IPS-18a (cell line): ENCODE measurements around the gene BCL2L1.

Source experiments
- H3K27ac ChIP-seq: one replicate; pipeline ENCODE4 v1.5.1; 2013; ENCODE audit warnings: low read length
- H3K27me3 ChIP-seq: one replicate; pipeline ENCODE4 v1.6.1; 2013; ENCODE audit warnings: mild to moderate bottlenecking, low read length; ENCODE audit not compliant: control insufficient read depth, insufficient read depth
- H3K36me3 ChIP-seq: one replicate; pipeline ENCODE4 v1.6.1; 2013; ENCODE audit warnings: low read depth, low read length; ENCODE audit not compliant: control insufficient read depth
- H3K4me1 ChIP-seq: one replicate; pipeline ENCODE4 v1.6.1; 2013; ENCODE audit warnings: low read depth, low read length; ENCODE audit not compliant: control insufficient read depth
- H3K4me3 ChIP-seq: one replicate; pipeline ENCODE4 v1.5.1; 2013; ENCODE audit warnings: low read length
- H3K9ac ChIP-seq: one replicate; pipeline ENCODE4 v1.6.1; 2013; ENCODE audit warnings: mild to moderate bottlenecking, low read length, moderate library complexity
- H3K9me3 ChIP-seq: one replicate; pipeline ENCODE4 v1.6.1; 2013; ENCODE audit warnings: low read depth, low read length; ENCODE audit not compliant: control insufficient read depth

BCL2L1 gene

DNA sequence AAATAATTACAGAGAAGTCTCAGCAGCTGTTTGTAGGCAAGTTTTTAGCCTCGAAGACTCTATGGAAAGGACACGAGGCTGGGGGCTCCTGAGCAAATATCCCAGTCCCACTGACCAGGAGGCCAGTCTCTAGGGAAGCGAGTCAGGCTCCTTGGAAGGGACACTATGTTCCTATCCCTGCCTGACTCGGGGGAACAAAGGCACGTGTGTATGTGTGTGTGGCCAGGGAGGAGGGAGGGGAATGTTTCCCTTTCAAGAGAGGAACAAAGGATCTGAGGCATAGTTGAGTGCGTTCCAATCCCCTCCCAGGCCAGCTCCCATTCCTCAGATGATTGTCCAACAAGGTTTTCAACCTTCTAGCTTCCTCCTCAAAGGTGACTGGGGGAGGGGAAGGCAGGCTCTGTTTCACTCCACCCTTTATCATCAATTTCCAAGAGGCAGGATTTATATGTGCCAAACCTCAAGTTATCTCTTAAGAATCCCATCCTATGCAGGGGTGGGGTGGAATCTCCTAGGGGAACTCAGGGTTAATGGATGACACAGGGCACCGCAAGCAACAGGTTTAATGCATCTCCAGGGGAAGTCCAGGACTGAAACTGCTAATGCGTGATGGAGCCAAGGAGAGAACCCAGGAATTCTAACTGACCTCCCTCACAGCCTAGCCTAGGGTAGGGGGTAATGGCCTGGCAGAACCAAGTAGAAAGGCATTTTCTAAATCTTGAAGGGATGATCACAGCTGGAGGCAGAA, 9.9 kb downstream of the BCL2L1 start:
- no peaks in the 10 kb centered on the region for H3K9me3 ChIP-seq
- H3K27ac ChIP-seq = peak overlapping the region; percentile 41
- peak overlapping the region; percentile 45 for H3K4me3 ChIP-seq
- H3K27me3 ChIP-seq = no peaks in the 10 kb centered on the region
- peak overlapping the region; percentile 20 for H3K9ac ChIP-seq
- peaks cover 17% of the 10 kb centered on the region for H3K36me3 ChIP-seq
- H3K4me1 ChIP-seq = peaks cover 45% of the 10 kb centered on the region

GRCh38 chr20:31712112-31712553, 10.5 kb downstream of the BCL2L1 start:
- Histone ChIP-seq H3K9ac (peak overlapping the region; percentile 20), H3K27me3 (no peaks in the 10 kb centered on the region), H3K27ac (peak overlapping the region; percentile 34), H3K9me3 (no peaks in the 10 kb centered on the region), H3K4me1 (peaks cover 45% of the 10 kb centered on the region), H3K4me3 (peak overlapping the region; percentile 45), H3K36me3 (peaks cover 18% of the 10 kb centered on the region)

- no peak overlapping the region for H3K27ac ChIP-seq
- H3K9me3 ChIP-seq = no peaks in the 10 kb centered on the region
- no peak overlapping the region for H3K4me3 ChIP-seq
- no peaks in the 10 kb centered on the region for H3K27me3 ChIP-seq
- H3K36me3 ChIP-seq = peaks cover 18% of the 10 kb centered on the region
- H3K4me1 ChIP-seq = peaks cover 39% of the 10 kb centered on the region
- H3K9ac ChIP-seq = no peak overlapping the region
These were observed 11.2 kb downstream of the BCL2L1 start for GRCh38 chr20:31711179-31712111.

DNA sequence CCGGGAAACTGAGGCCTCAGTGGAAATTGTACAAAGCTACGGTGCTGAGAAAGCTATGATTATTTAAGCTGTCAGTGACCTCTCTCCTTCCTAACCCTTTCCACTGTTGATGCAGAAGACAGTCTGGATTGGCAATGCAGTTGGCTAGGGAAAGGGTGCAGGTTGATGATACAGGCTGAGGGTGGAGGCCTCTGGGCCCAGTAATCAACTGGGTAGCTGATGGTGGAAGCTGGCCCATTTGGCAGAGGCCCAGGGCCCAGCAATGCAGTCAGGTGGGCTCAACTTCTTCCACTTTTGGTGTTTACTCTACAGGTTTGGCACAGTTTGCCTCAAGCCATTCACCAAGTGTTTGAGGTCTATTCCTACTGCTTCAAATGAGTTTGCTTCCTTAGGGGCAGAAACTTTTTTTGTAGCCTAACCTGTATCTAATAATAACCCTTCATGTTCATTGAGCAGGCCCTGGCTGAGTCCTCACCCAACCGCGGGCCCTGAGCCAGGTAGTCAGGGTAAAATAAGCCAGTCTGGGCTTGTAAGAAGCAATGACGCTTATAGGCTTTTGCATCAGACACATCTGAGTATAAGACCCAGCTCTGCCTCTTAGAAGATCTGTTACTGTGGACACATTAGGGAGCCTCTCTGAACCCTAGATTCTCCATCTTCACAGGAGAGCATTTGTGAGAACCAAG, 12.1 kb downstream of the BCL2L1 start:
- Histone ChIP-seq H3K27me3 (no peaks in the 10 kb centered on the region), H3K9me3 (no peaks in the 10 kb centered on the region), H3K27ac (no peak overlapping the region), H3K36me3 (peaks cover 23% of the 10 kb centered on the region), H3K9ac (no peak overlapping the region), H3K4me1 (peaks cover 39% of the 10 kb centered on the region), H3K4me3 (no peak overlapping the region)

DNA sequence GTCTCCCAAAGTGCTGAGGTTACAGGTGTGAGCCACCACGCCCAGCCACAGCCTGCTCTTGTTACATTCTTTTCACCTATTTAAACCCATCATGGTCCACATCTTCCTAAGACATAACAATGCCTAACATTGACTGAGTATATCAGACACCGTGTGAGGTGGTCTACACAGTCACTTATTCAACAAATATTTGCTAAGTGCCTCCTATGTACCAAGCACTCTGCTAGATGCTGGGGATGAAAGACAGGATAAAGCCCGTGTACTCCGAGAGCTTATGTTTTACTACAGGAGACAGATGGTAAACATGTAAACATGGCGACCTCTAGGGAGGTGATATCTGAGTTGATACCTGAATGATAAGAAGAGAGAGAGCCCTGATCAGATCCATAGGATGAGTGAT, 12.7 kb downstream of the BCL2L1 start:
- no peak overlapping the region for H3K27ac ChIP-seq
- H3K27me3 ChIP-seq = no peaks in the 10 kb centered on the region
- H3K9ac ChIP-seq = no peak overlapping the region
- peaks cover 39% of the 10 kb centered on the region for H3K4me1 ChIP-seq
- H3K9me3 ChIP-seq = no peaks in the 10 kb centered on the region
- H3K4me3 ChIP-seq = no peak overlapping the region
- peaks cover 27% of the 10 kb centered on the region for H3K36me3 ChIP-seq

GRCh38 chr20:31708736-31709534, 13.7 kb downstream of the BCL2L1 start:
- Histone ChIP-seq H3K9me3 (no peaks in the 10 kb centered on the region), H3K9ac (no peak overlapping the region), H3K27ac (no peak overlapping the region), H3K36me3 (peaks cover 20% of the 10 kb centered on the region), H3K4me3 (no peak overlapping the region), H3K4me1 (peaks cover 41% of the 10 kb centered on the region), H3K27me3 (no peaks in the 10 kb centered on the region)

GRCh38 chr20:31707994-31708735, 14.5 kb downstream of the BCL2L1 start:
- H3K27me3 ChIP-seq = no peaks in the 10 kb centered on the region
- no peak overlapping the region for H3K9ac ChIP-seq
- peaks cover 33% of the 10 kb centered on the region for H3K4me1 ChIP-seq
- H3K27ac ChIP-seq = no peak overlapping the region
- H3K9me3 ChIP-seq = no peaks in the 10 kb centered on the region
- peaks cover 16% of the 10 kb centered on the region for H3K36me3 ChIP-seq
- no peak overlapping the region for H3K4me3 ChIP-seq

DNA sequence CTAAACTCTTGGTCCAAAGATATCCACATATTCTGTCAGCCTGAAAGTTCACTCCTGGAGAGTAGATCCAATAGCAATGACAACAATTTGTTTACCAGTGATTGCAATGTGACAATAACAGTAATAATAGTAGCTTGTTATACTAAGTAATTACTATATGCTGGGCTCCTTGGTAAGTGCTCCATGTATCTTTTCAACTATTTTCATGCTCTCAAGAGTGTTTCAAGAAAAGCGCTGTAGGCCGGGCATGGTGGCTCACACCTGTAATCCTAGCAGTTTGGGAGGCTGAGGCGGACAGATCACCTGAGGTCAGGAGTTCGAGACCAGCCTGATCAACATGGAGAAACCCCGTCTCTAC, 15.4 kb downstream of the BCL2L1 start:
- Histone ChIP-seq H3K4me1 (peaks cover 24% of the 10 kb centered on the region), H3K4me3 (no peak overlapping the region), H3K9ac (no peak overlapping the region), H3K9me3 (no peaks in the 10 kb centered on the region), H3K27ac (no peak overlapping the region), H3K27me3 (no peaks in the 10 kb centered on the region), H3K36me3 (peaks cover 16% of the 10 kb centered on the region)

DNA sequence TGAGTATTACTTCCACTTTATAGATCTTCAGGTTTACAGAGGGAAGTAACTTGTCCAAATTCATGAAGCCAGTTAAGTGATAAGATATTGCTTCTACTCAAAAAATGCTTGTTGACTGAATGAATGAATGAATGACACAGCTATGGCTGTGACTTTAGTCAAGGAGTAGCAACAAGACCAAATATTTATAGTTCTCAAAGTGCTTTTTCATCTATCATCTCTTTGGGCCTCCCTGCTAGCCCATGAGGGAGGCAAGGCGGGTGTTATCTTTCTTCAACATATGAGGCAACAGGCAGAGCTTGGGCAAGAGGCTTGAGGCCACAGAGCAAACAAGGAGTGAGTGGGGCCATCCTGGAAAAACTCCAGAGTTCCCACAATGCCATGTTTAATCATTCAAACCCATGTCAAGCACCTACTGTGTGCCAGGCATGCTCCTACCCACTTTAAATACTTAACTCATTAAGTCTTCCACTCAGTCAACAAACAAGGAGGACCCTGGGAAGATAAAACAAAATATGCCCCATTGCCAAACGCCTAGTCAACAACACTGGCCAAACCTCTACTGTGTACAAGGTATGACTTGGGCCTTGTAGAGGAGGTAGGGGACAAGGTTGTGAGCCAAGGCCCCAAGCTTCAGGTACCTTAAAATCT, 15.9 kb downstream of the BCL2L1 start:
- Histone ChIP-seq H3K4me3 (no peak overlapping the region), H3K27me3 (no peaks in the 10 kb centered on the region), H3K9me3 (no peaks in the 10 kb centered on the region), H3K36me3 (peaks cover 16% of the 10 kb centered on the region), H3K9ac (no peak overlapping the region), H3K27ac (no peak overlapping the region), H3K4me1 (peaks cover 19% of the 10 kb centered on the region)
